Fibroblast of lung (primary cell): ENCODE data around the gene GCK. TPM values are rescaled to one million over a fixed set of nuclear protein-coding genes. Genes with fewer than 3 reads are reported as not detected.

Experiments used
- DNase-seq, 2 donors: peaks; one replicate each; pipeline versions ENCODE4 v3.0.0 to v3.0.0-alpha.2; 2010; ENCODE audit warnings: low read depth in 2 of 2
- H2AFZ ChIP-seq: 2 replicates; pipeline ENCODE4 v1.5.1; 2012; ENCODE audit warnings: low read length, control low read depth, inconsistent platforms
- H3K27ac ChIP-seq: 2 replicates; pipeline ENCODE4 v1.5.1; 2011; ENCODE audit warnings: low read length, control low read depth; ENCODE audit not compliant: insufficient read depth
- H3K27me3 ChIP-seq: 2 replicates; pipeline ENCODE4 v1.5.1; 2011; ENCODE audit warnings: mild to moderate bottlenecking, low read length; ENCODE audit not compliant: control insufficient read depth, insufficient read depth
- H3K36me3 ChIP-seq: 2 replicates; pipeline ENCODE4 v1.5.1; 2011; ENCODE audit warnings: low read length; ENCODE audit not compliant: control insufficient read depth, insufficient read depth
- H3K4me1 ChIP-seq: 2 replicates; pipeline ENCODE4 v1.5.1; 2011; ENCODE audit warnings: low read length; ENCODE audit not compliant: control insufficient read depth, insufficient read depth; ENCODE audit errors: extremely low read depth
- H3K4me2 ChIP-seq: 2 replicates; pipeline ENCODE4 v1.5.1; 2011; ENCODE audit warnings: low read length, control low read depth; ENCODE audit not compliant: insufficient read depth; ENCODE audit errors: extremely low read depth
- H3K4me3 ChIP-seq, 4 experiments: fragments of 200-600 bp in 1 of 4; sonication (generic) in 1 of 4; replicated peaks in 1 of 4; 2 replicates each; pipeline ENCODE4 v1.5.1; 2011 to 2016; ENCODE audit warnings: low read length in 4 of 4, low read depth in 3 of 4, mild to moderate bottlenecking in 3 of 4, control low read depth in 2 of 4, inconsistent platforms in 1 of 4, mixed read lengths in 1 of 4; ENCODE audit not compliant: insufficient read depth in 1 of 4; ENCODE audit errors: control extremely low read depth in 1 of 4
- H3K79me2 ChIP-seq: 2 replicates; pipeline ENCODE4 v1.5.1; 2012; ENCODE audit warnings: mild to moderate bottlenecking, low read length, inconsistent platforms; ENCODE audit not compliant: control insufficient read depth, insufficient read depth
- H3K9ac ChIP-seq: 2 replicates; pipeline ENCODE4 v1.5.1; 2011; ENCODE audit warnings: mild to moderate bottlenecking, low read length, control low read depth; ENCODE audit not compliant: insufficient read depth
- H3K9me3 ChIP-seq: 2 replicates; pipeline ENCODE4 v1.5.1; 2012; ENCODE audit warnings: low read depth, low read length; ENCODE audit not compliant: control insufficient read depth, insufficient read depth
- H4K20me1 ChIP-seq: 2 replicates; pipeline ENCODE4 v1.5.1; 2011; ENCODE audit warnings: low read length; ENCODE audit not compliant: control insufficient read depth, insufficient read depth; ENCODE audit errors: extremely low read depth
- CTCF ChIP-seq, 2 donors: IDR thresholded peaks in 1 of 2; conservative IDR thresholded peaks in 1 of 2; 1 replicate in 1 of 2; 2 replicates in 1 of 2; pipeline ENCODE4 v1.5.1; 2011 to 2012; ENCODE audit warnings: low read length in 2 of 2, control low read depth in 1 of 2, inconsistent platforms in 1 of 2, low read depth in 1 of 2, mild to moderate bottlenecking in 1 of 2
- EZH2 ChIP-seq: IDR thresholded peaks from 2 replicates; pipeline ENCODE4 v1.5.1; 2012; ENCODE audit warnings: low read length, control low read depth, mild to moderate bottlenecking; ENCODE audit errors: missing control alignments
- polyA plus RNA-seq, 2 donors: library from polyadenylated mRNA; depleted of rRNA in 1 of 2; stranded (reverse) in 1 of 2; unstranded in 1 of 2; fragments of >200 nt; gene quantifications; 2 replicates each; pipeline ENCODE4 v1.2.1, GENCODE V29; 2011 to 2012; ENCODE audit warnings: missing spikeins in 1 of 2
- total RNA-seq: library from RNA; depleted of rRNA; stranded (reverse); fragments of >200 nt; gene quantifications from 2 replicates; pipeline ENCODE4 v1.2.1, GENCODE V29; 2014

Gene GCK
- total and polyA plus RNA-seq, 2 donors (not counting 1 experiment from before 2014, with no cell fraction given): 0.14 to 1.7 TPM

GRCh38 chr7:44155191-44156185, 33.8 kb downstream of the GCK start:
- no peak overlapping the region for H3K4me3 ChIP-seq
- no peaks in the 10 kb centered on the region for H3K9me3 ChIP-seq
- TF ChIP-seq EZH2 (no peak), CTCF (conservative IDR thresholded peaks at IDR 0.05 in 1 of 2, IDR thresholded peaks at IDR 0.05 in 1 of 2; ENCODE audit: low read depth in 1 of 2, low read length in 2 of 2) (no peak)
- H4K20me1 ChIP-seq: no peaks in the 10 kb centered on the region
- H2AFZ ChIP-seq: no peak overlapping the region
- H3K27ac ChIP-seq: no peak overlapping the region
- no peak overlapping the region for H3K4me2 ChIP-seq
- peaks cover 5% of the 10 kb centered on the region for H3K27me3 ChIP-seq
- no peaks in the 10 kb centered on the region for H3K4me1 ChIP-seq
- H3K9ac ChIP-seq: no peak overlapping the region
- no peaks in the 10 kb centered on the region for H3K79me2 ChIP-seq
- no peaks in the 10 kb centered on the region for H3K36me3 ChIP-seq
- DNase-seq: no peak

- Histone ChIP-seq H3K4me2 (no peak overlapping the region), H4K20me1 (no peaks in the 10 kb centered on the region), H3K9me3 (no peaks in the 10 kb centered on the region), H3K27ac (no peak overlapping the region), H3K36me3 (no peaks in the 10 kb centered on the region), H3K27me3 (peaks cover 4% of the 10 kb centered on the region), H2AFZ (no peak overlapping the region), H3K4me1 (no peaks in the 10 kb centered on the region), H3K4me3 (no peak overlapping the region), H3K79me2 (no peaks in the 10 kb centered on the region), H3K9ac (no peak overlapping the region)
- DNase-seq: peak in 1 of 2 donors; percentile 44
- TF ChIP-seq EZH2 (no peak), CTCF (conservative IDR thresholded peaks at IDR 0.05 in 1 of 2, IDR thresholded peaks at IDR 0.05 in 1 of 2; ENCODE audit: low read depth in 1 of 2, low read length in 2 of 2) (no peak)
These were observed 34.5 kb downstream of the GCK start for GRCh38 chr7:44154703-44155102.

- Histone ChIP-seq H4K20me1 (no peaks in the 10 kb centered on the region), H3K4me1 (no peaks in the 10 kb centered on the region), H3K9me3 (no peaks in the 10 kb centered on the region), H3K27me3 (peaks cover 7% of the 10 kb centered on the region), H3K4me3 (no peak overlapping the region), H2AFZ (no peak overlapping the region), H3K79me2 (no peaks in the 10 kb centered on the region), H3K27ac (no peak overlapping the region), H3K4me2 (no peak overlapping the region), H3K36me3 (no peaks in the 10 kb centered on the region), H3K9ac (no peak overlapping the region)
- TF ChIP-seq CTCF (conservative IDR thresholded peaks at IDR 0.05 in 1 of 2, IDR thresholded peaks at IDR 0.05 in 1 of 2; ENCODE audit: low read depth in 1 of 2, low read length in 2 of 2) (no peak), EZH2 (no peak)
- DNase-seq: no peak
These were observed 35.3 kb downstream of the GCK start for GRCh38 chr7:44153948-44154335.
